ENCODE data around the gene ACSF3. TPM values are rescaled to one million over a fixed set of nuclear protein-coding genes. Genes with fewer than 3 reads are reported as not detected.

Gene ACSF3
- total RNA-seq, 1 experiment from 2014 or later: 33.5 TPM

DNA sequence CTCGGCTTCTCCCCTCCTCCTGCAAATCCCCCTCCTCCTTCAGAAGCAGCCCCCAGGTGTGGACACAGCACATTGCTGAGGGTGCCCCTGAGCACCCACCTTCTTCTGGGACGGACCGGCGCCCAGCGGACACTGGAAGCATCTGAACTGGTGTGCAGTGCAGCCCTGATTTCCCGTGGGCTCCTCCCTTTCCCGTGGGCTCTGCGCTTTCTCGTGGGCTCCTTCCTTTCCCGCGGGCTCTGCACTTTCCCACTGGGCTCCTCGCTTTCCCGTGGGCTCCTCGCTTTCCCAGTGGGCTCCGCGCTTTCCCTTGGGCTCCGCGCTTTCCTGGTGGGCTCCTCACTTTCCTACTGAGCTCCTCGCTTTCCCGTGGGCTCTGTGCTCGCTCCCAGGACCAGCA lies 32.6 kb upstream of the ACSF3 start:
- TF ChIP-seq EZH2 (IDR thresholded peaks at IDR 0.05; ENCODE audit: low read length, unreplicated experiment): no peak
- TF ChIP-seq, protein P1, sequence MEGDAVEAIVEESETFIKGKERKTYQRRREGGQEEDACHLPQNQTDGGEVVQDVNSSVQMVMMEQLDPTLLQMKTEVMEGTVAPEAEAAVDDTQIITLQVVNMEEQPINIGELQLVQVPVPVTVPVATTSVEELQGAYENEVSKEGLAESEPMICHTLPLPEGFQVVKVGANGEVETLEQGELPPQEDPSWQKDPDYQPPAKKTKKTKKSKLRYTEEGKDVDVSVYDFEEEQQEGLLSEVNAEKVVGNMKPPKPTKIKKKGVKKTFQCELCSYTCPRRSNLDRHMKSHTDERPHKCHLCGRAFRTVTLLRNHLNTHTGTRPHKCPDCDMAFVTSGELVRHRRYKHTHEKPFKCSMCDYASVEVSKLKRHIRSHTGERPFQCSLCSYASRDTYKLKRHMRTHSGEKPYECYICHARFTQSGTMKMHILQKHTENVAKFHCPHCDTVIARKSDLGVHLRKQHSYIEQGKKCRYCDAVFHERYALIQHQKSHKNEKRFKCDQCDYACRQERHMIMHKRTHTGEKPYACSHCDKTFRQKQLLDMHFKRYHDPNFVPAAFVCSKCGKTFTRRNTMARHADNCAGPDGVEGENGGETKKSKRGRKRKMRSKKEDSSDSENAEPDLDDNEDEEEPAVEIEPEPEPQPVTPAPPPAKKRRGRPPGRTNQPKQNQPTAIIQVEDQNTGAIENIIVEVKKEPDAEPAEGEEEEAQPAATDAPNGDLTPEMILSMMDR (conservative IDR thresholded peaks at IDR 0.05; ENCODE audit: low read depth, low read length): no peak
- no peak for TF ChIP-seq EZH2phosphoT487 (IDR thresholded peaks at IDR 0.05; ENCODE audit: borderline replicate concordance, low read length)
- no TSS peak for BruUV-seq (replicated peaks)
- Histone ChIP-seq H3K9me2 (replicated peaks; ENCODE audit: low read length) (no peaks in the 10 kb centered on the region), H4K20me1 (ENCODE audit: low read length) (no peaks in the 10 kb centered on the region), H3K27ac (ENCODE audit: low read length) (no peak overlapping the region), H3K4me2 (ENCODE audit: low read length) (no peak overlapping the region), H3K36me3 (ENCODE audit: low read depth, low read length) (no peaks in the 10 kb centered on the region), H3K4me3 (ENCODE audit: low read length) (no peak overlapping the region), H3K9ac (ENCODE audit: low read length) (no peak overlapping the region), H3K79me2 (ENCODE audit: low read length) (no peaks in the 10 kb centered on the region), H3F3A (ENCODE audit: low read length, unreplicated experiment) (no peaks in the 10 kb centered on the region), H3K27me3 (ENCODE audit: low read length) (peaks cover under 1% of the 10 kb centered on the region; the same call in 1 of the 2 replicates), H2AFZ (ENCODE audit: low read length) (no peak overlapping the region), H3K9me3 (ENCODE audit: low read length) (no peaks in the 10 kb centered on the region), H3K4me1 (ENCODE audit: insufficient read depth, low read length) (no peaks in the 10 kb centered on the region)
- CTCF ChIA-PET: no interaction called here
- DNase-seq: no peak
- no peak for ATAC-seq
- intact Hi-C loops (cut with micrococcal nuclease): no loop called here
- POLR2A ChIA-PET (ENCODE audit: unreplicated experiment): no interaction called here

DNA sequence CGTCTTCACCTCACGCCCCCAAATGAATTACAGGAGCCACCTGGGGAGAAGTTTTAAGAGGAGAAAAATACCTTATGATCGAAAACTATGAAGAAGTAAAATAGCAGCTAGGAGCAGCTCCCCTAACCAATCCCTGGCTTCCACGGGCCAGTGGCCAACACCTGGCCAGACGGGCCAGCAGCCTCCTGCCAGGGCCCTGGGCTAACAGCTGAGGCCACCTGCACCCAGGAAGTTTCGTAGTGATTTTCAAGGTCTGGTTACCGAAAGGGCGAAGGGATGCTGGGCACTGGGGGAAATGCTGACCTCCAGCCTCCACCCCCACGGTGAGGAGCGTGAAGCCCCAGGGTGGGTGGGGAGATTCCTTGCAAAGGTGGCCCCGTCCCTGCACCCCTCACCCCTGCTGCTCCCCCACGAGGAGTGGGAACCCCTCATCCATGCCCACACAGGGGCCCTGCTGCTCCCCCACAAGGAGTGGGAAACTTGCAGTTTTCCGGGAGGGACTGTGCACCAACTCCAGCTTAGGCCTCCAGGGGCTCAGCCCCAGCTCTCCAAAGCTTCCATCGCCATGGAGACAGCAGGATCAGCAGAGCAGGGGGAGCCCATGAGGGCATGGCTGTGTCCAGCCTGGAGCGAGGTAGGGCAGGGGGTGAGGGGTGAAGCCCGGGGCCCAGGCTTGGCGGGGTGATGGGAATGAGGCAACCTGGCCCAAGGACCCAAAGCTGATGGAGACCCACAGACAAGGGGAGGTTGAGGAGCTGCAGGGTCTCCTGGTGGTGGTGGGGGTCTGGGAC lies 31.9 kb upstream of the ACSF3 start:
- no peaks in the 10 kb centered on the region for H3K9me2 ChIP-seq (replicated peaks; ENCODE audit: low read length)
- H2AFZ ChIP-seq (ENCODE audit: low read length): no peak overlapping the region
- no peaks in the 10 kb centered on the region for H3K4me1 ChIP-seq (ENCODE audit: insufficient read depth, low read length)
- no peaks in the 10 kb centered on the region for H3K36me3 ChIP-seq (ENCODE audit: low read depth, low read length)
- no peak overlapping the region for H3K9ac ChIP-seq (ENCODE audit: low read length)
- no peak for ATAC-seq
- BruUV-seq (replicated peaks): no TSS peak
- DNase-seq: no peak
- no peak overlapping the region for H3K27ac ChIP-seq (ENCODE audit: low read length)
- no peaks in the 10 kb centered on the region for H4K20me1 ChIP-seq (ENCODE audit: low read length)
- no peak overlapping the region for H3K4me2 ChIP-seq (ENCODE audit: low read length)
- H3K79me2 ChIP-seq (ENCODE audit: low read length): no peaks in the 10 kb centered on the region
- ChIA-PET POLR2A (ENCODE audit: unreplicated experiment) (no interaction called here), CTCF (no interaction called here)
- no peaks in the 10 kb centered on the region for H3K9me3 ChIP-seq (ENCODE audit: low read length)
- H3K4me3 ChIP-seq (ENCODE audit: low read length): no peak overlapping the region
- intact Hi-C loops (cut with micrococcal nuclease): no loop called here
- TF ChIP-seq EZH2 (IDR thresholded peaks at IDR 0.05; ENCODE audit: low read length, unreplicated experiment) (no peak), EZH2phosphoT487 (IDR thresholded peaks at IDR 0.05; ENCODE audit: borderline replicate concordance, low read length) (no peak)
- TF ChIP-seq, protein P1 (conservative IDR thresholded peaks at IDR 0.05; ENCODE audit: low read depth, low read length): no peak
- H3K27me3 ChIP-seq (ENCODE audit: low read length): peaks cover 7% of the 10 kb centered on the region
- no peaks in the 10 kb centered on the region for H3F3A ChIP-seq (ENCODE audit: low read length, unreplicated experiment)
